IPS-18c (cell line): ENCODE data around the gene HTATSF1.

Source experiments
- H3K4me3 ChIP-seq: 2 replicates; pipeline ENCODE4 v1.7.0; 2013; ENCODE audit warnings: low read depth, mild to moderate bottlenecking, low read length, moderate library complexity; ENCODE audit not compliant: insufficient read depth
- H3K9me3 ChIP-seq: one replicate; pipeline ENCODE4 v1.6.1; 2013; ENCODE audit warnings: mild to moderate bottlenecking, low read length, moderate library complexity; ENCODE audit not compliant: control insufficient read depth, insufficient read depth

The HTATSF1 gene

GRCh38 chrX:136497556-136498052 is at the start of gene HTATSF1:
HTATSF1 (plus strand) TSS chrX:136497592; CDS start chrX:136497685, 93 bp downstream.
- Histone ChIP-seq H3K4me3 (peak within 1 kb of the TSS; percentile 75), H3K9me3 (no peaks in the 10 kb centered on the region)

DNA sequence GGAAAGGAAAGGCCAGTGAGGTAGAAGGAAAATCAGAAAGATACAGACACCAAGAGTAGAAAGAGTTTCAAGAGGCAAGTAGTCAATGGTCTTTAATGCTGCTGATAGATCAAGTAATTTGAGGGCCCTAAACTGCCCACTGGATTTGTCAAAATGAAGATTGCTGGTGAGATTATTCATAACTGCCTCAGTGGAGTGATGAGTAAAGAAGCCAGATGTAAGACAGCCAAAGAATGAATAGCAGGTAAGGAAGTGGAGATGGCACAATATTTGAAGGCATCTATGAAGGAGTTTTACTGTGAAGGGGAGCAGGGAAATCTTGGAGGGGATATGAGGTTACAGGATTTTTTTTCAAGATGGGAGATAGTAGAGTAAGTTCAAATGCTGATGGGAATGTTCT is 49.4 kb upstream of the HTATSF1 start:
- peaks cover 10% of the 10 kb centered on the region for H3K9me3 ChIP-seq
- H3K4me3 ChIP-seq: no peak overlapping the region

DNA sequence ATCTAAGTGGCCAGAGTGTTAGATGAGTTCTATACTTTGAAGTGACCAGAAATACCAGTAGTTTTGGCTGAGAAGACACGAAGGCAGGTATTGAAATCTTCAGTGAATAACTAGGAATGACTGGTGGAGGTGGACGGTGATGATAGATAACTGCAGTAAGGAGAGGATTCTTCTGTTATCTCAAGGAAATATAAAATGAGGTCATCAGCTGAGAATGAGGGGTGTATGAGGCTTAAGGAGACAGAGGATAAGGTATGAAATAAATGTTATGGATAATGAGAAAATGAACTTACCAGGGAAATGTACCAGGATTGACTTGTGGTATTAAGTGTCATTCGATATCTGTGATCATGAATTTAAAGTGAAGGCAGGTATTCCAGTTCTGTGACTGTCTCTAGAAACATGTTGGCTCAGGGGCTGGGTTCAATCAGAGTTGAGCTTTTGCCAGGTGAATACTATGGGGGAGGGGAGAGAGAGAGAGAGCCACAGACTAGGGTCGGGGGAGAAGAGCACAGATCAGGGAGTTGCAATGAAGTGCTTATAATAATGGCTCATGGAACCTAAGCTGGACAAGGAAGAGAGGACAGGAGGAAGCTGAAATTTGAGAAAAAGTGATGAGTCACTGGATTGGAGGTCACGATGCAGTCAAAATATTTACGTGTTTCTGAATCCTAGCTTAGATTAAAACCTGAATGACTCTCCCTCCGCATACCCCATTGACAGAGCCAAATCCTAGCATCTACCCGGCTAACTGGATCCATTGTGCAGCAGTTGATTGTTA is 47.2 kb upstream of the HTATSF1 start:
- no peak overlapping the region for H3K4me3 ChIP-seq
- H3K9me3 ChIP-seq: peaks cover 10% of the 10 kb centered on the region

- peaks cover 10% of the 10 kb centered on the region for H3K9me3 ChIP-seq
- no peak overlapping the region for H3K4me3 ChIP-seq
These were observed 44.8 kb upstream of the HTATSF1 start for GRCh38 chrX:136452614-136453013.

DNA sequence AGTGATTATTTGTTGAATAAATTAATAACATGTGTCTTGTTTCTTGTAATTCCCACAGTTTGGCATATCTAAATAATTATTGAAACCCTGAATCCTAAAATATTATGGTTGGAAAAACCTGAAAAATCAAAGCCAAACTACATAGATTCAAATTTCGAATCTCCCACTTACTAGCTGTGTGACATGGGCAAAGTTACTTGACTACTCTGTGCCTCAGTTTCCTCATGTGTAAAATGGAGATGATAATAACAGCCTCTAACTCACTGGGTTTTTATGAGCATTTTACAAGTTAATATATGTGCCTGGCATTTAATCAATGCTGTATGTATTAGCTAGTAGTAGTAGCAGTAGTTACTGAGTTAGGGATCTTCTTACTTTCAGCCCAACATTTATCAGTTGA is 44.3 kb upstream of the HTATSF1 start:
- Histone ChIP-seq H3K9me3 (peaks cover 6% of the 10 kb centered on the region), H3K4me3 (no peak overlapping the region)

DNA sequence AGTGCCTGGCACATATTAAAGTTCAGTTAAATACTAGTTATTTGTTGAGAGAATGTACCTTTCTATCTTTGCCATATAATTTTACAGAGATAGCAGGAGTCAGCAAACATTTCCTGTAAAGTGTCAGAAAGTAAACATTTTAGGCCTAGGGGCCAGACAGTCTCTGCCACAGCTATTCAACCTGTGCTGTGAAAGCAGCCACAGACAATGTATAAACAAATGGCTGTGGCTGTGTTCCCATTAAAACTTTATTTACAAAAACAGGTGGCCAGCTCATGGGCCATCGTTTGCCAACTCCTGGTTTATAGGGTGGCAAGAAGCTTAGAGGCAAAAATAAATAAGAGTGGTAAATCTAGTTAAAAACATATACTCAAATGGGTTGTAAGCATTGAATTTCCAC is 43.6 kb upstream of the HTATSF1 start:
- H3K9me3 ChIP-seq: peaks cover 6% of the 10 kb centered on the region

GRCh38 chrX:136456133-136456532 is 41.3 kb upstream of the HTATSF1 start:
- no peak overlapping the region for H3K4me3 ChIP-seq
- H3K9me3 ChIP-seq: peaks cover 5% of the 10 kb centered on the region

More for the DNA sequence above, 43.6 kb upstream of the HTATSF1 start:
- H3K4me3 ChIP-seq: no peak overlapping the region

DNA sequence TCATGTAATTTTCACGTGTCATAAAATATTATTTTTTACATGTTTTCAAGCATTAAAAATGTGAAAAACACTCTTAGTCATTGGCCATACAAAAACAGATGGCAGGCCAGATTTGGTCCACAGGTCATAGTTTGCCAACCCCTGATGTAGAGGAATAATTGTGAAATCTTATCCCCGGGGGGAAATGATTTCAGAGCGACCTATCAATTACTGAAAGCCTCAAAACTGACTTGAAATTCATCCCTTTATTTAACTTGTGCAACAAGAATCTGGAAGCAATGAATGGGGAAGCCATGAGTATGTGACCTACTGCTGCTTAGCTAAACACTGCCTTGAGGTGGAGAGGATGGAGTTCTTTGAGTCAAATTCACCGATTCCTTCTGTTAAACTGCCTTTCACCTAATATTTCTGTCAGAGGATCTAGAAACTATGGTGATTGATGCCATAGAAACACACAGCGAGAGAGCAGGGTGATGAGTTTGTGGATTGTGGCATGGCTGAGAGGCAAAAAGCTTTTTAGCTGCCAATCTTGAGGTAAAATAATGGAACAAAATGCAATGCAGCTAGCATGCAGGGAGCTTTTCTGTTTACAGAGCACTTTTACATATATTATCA is 40.0 kb upstream of the HTATSF1 start:
- Histone ChIP-seq H3K4me3 (no peak overlapping the region), H3K9me3 (peaks cover 2% of the 10 kb centered on the region)

GRCh38 chrX:136464589-136464988 is 32.8 kb upstream of the HTATSF1 start:
- H3K4me3 ChIP-seq: no peak overlapping the region
- peaks cover 2% of the 10 kb centered on the region for H3K9me3 ChIP-seq

GRCh38 chrX:136467303-136467702 is 30.1 kb upstream of the HTATSF1 start:
- no peak overlapping the region for H3K4me3 ChIP-seq
- no peaks in the 10 kb centered on the region for H3K9me3 ChIP-seq

GRCh38 chrX:136468391-136469103 is 28.8 kb upstream of the HTATSF1 start:
- H3K4me3 ChIP-seq: no peak overlapping the region
- H3K9me3 ChIP-seq: no peaks in the 10 kb centered on the region

DNA sequence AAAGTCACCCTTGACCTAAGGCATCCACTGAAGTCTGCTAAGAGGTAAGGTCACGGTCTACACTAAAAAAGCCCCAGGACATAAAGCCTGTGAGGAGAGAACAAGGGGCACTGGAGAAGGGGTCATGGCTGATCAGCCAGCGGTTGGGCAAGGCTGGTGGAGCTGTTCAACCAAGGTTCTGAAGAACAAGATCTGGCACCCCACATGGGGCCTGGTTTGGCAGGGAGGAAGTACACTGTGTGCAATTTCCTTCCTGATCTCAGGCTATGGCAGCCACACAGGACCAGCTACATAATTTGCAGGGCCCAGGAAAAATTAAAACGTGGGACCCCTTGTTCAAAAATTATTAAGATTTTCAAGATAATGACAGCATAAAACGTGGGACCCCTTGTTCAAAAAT is 23.7 kb upstream of the HTATSF1 start:
- H3K9me3 ChIP-seq: peaks cover 4% of the 10 kb centered on the region

GRCh38 chrX:136475236-136475635 is 22.2 kb upstream of the HTATSF1 start:
- Histone ChIP-seq H3K9me3 (peaks cover 4% of the 10 kb centered on the region), H3K4me3 (no peak overlapping the region)

More for the DNA sequence above, 23.7 kb upstream of the HTATSF1 start:
- no peak overlapping the region for H3K4me3 ChIP-seq

GRCh38 chrX:136476501-136476900 is 20.9 kb upstream of the HTATSF1 start:
- Histone ChIP-seq H3K9me3 (peaks cover 4% of the 10 kb centered on the region), H3K4me3 (no peak overlapping the region)

GRCh38 chrX:136477026-136477425 is 20.4 kb upstream of the HTATSF1 start:
- Histone ChIP-seq H3K4me3 (no peak overlapping the region), H3K9me3 (peaks cover 4% of the 10 kb centered on the region)

GRCh38 chrX:136480383-136480782 is 17.0 kb upstream of the HTATSF1 start:
- H3K4me3 ChIP-seq: no peak overlapping the region
- peaks cover 4% of the 10 kb centered on the region for H3K9me3 ChIP-seq

DNA sequence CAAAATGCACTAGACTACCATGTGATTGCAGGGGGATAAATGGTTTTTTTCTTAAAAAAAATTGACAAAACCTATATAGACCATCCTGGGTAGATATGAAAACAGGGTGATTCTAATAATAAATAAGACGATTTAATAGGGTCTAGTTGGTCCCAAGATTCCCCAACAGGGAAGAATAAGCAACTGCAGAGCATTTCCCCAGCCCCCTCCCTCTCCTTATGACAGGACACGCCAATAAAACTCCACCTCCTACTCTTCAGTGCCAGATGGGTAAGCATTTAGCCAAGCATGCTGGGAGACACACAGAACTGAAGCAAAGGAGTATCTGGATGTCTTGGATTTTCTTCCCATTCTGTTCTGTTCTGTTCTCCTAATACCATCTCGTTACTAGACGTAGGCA is 9.7 kb upstream of the HTATSF1 start, which contains the start of gene BRS3:
BRS3 (plus strand) TSS at position 301 of the 400 bp plus-strand sequence. CDS start 168 bp downstream, outside the sequence.
- Histone ChIP-seq H3K9me3 (no peaks in the 10 kb centered on the region), H3K4me3 (no peak within 1 kb of the TSS)

DNA sequence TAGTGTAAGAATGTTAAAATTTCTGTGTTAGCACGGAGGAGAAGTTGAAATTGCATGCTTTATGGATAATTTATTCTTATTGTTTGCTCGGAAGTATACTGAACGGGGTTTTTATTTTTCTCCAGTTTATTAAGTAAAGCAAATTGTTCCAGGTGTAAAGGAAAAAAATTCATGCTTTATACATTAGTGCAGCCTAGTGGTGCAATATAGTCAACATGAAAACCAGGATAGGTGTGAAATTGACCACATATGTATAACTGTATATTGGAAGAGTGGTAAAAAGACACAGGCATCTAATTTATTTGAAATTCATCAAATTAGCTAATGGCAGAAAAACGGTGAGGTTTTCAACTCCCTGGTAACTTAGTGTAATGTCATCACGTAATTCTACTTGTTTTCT is 8.7 kb upstream of the HTATSF1 start:
- H3K4me3 ChIP-seq: no peak overlapping the region
- no peaks in the 10 kb centered on the region for H3K9me3 ChIP-seq
